Stomach (tissue), 9 donors: ENCODE results near the gene PGRMC1. TPM values are rescaled to one million over a fixed set of nuclear protein-coding genes. Genes with fewer than 3 reads are reported as not detected.
A peak's percentile ranks its signal among the peaks of the same experiment; 100 is the strongest.

Experiments used
- DNase-seq, 2 donors: peaks; one replicate each; pipeline versions ENCODE4 v3.0.0 to v3.0.0-alpha.2; 2013 to 2019
- H3K27ac ChIP-seq, 5 donors: fragments of 200-600 bp in 4 of 5; sonication (generic) in 4 of 5; one replicate each; pipeline ENCODE4 v1.5.1; 2013 to 2019; ENCODE audit warnings: mild to moderate bottlenecking in 1 of 5, moderate library complexity in 1 of 5
- H3K27me3 ChIP-seq, 3 donors: fragments of 200-600 bp; sonication (generic); one replicate each; pipeline ENCODE4 v1.5.1; 2017 to 2019; ENCODE audit warnings: mixed run types in 1 of 3
- H3K36me3 ChIP-seq, 4 donors: fragments of 200-600 bp; sonication (generic); 1 replicate in 3 of 4; 2 replicates in 1 of 4; pipeline ENCODE4 v1.5.1; 2016 to 2019
- H3K4me1 ChIP-seq, 4 donors: fragments of 200-600 bp; sonication (generic); one replicate each; pipeline ENCODE4 v1.5.1; 2016 to 2019
- H3K4me3 ChIP-seq, 4 donors: fragments of 200-600 bp; sonication (generic) in 3 of 4; one replicate each; pipeline ENCODE4 v1.5.1; 2016 to 2019; ENCODE audit warnings: mild to moderate bottlenecking in 1 of 4
- H3K9me3 ChIP-seq, 4 donors: fragments of 200-600 bp; sonication (generic); one replicate each; pipeline ENCODE4 v1.5.1; 2016 to 2019
- CTCF ChIP-seq, 7 experiments: fragments of 450-650 bp in 4 of 7; fragments of 200-600 bp in 3 of 7; sonication (generic) in 3 of 7; IDR thresholded peaks; one replicate each; pipeline ENCODE4 v1.5.1; 2016 to 2019; ENCODE audit warnings: antibody characterized with exemption in 7 of 7, control low read depth in 2 of 7, mild to moderate bottlenecking in 1 of 7
- EP300 ChIP-seq: sonication (generic); formaldehyde crosslinking; IDR thresholded peaks from one replicate; pipeline ENCODE4 v1.6.1; 2017; ENCODE audit warnings: antibody characterized with exemption
- POLR2A ChIP-seq, 4 donors: fragments of 450-650 bp; IDR thresholded peaks; one replicate each; pipeline ENCODE4 v1.6.1; 2016; ENCODE audit warnings: antibody characterized with exemption in 4 of 4, control low read depth in 2 of 4, mild to moderate bottlenecking in 1 of 4, moderate library complexity in 1 of 4
- POLR2AphosphoS5 ChIP-seq, 3 donors: sonication (generic); formaldehyde crosslinking; IDR thresholded peaks; one replicate each; pipeline ENCODE4 v1.6.1; 2016; ENCODE audit warnings: antibody characterized with exemption in 3 of 3
- WGBS, 5 donors: extraction: QIAGEN DNeasy Blood & Tissue Kit in 3 of 5; methylation state at CpG; one replicate each; pipeline versions ENCODE4 v1.1.5 to v1.1.7; 2013 to 2018; 5-methylcytosine and 5-hydroxymethylcytosine counted together
- intact Hi-C: fragments of 100-400 bp; cut with DNase I; formaldehyde crosslinking; loops from one replicate; pipeline ENCODE4 v1.15.1; 2023; ENCODE audit warnings: low total_unique reads
- polyA plus RNA-seq, 3 donors: library from polyadenylated mRNA; stranded (reverse); fragments of 200-250 nt; gene quantifications; one replicate each; pipeline ENCODE4 v1.2.3, GENCODE V29; 2013
- total RNA-seq, 5 donors: library from RNA; depleted of rRNA; stranded (reverse); fragments of >200 nt; gene quantifications; one replicate each; pipeline versions ENCODE4 v1.1.0 to v1.2.3, GENCODE V29; 2014 to 2016
- donor health status: healthy with polysubstance abuse.
- donor health status: Bipolar disorder and iron deficiency.
- donor health status: healthy.

PGRMC1 gene
- total and polyA plus RNA-seq, 8 donors: 9.8 to 198 (median 48.6) TPM

GRCh38 chrX:119189115-119189514 is 47.0 kb upstream of the PGRMC1 start:
- no peak overlapping the region for H3K27ac ChIP-seq

GRCh38 chrX:119189595-119189994 is 46.5 kb upstream of the PGRMC1 start:
- Histone ChIP-seq H3K27ac (peak overlapping the region in 3 of 5 donors; percentile 33 to 57 (median 48)), H3K9me3 (no peaks in the 10 kb centered on the region), H3K27me3 (no peaks in the 10 kb centered on the region), H3K4me3 (no peak overlapping the region), H3K4me1 (no peaks in the 10 kb centered on the region), H3K36me3 (no peaks in the 10 kb centered on the region)
- intact Hi-C loops: no loop called here
- TF ChIP-seq EP300 (no peak), CTCF (IDR thresholded peaks at IDR 0.05) (no peak), POLR2AphosphoS5 (IDR thresholded peaks at IDR 0.05) (no peak), POLR2A (IDR thresholded peaks at IDR 0.05) (no peak)
- DNase-seq: peak in 1 of 2 donors; percentile 68
- WGBS, 5 donors: 54 to 80% (median 63%) methylated on average over 1 to 4 of the region's 4 CpGs

More at GRCh38 chrX:119189115-119189514, 47.0 kb upstream of the PGRMC1 start:
- Histone ChIP-seq H3K4me1 (no peaks in the 10 kb centered on the region), H3K36me3 (no peaks in the 10 kb centered on the region), H3K4me3 (no peak overlapping the region), H3K9me3 (no peaks in the 10 kb centered on the region), H3K27me3 (no peaks in the 10 kb centered on the region)
- intact Hi-C loops: no loop called here
- 87 to 95% (median 93%) methylated on average over 3 of the region's 3 CpGs for WGBS, 5 donors
- DNase-seq: no peak
- TF ChIP-seq POLR2AphosphoS5 (IDR thresholded peaks at IDR 0.05): no peak
- TF ChIP-seq EP300: no peak
- no peak for TF ChIP-seq POLR2A (IDR thresholded peaks at IDR 0.05)
- no peak for TF ChIP-seq CTCF (IDR thresholded peaks at IDR 0.05)

DNA sequence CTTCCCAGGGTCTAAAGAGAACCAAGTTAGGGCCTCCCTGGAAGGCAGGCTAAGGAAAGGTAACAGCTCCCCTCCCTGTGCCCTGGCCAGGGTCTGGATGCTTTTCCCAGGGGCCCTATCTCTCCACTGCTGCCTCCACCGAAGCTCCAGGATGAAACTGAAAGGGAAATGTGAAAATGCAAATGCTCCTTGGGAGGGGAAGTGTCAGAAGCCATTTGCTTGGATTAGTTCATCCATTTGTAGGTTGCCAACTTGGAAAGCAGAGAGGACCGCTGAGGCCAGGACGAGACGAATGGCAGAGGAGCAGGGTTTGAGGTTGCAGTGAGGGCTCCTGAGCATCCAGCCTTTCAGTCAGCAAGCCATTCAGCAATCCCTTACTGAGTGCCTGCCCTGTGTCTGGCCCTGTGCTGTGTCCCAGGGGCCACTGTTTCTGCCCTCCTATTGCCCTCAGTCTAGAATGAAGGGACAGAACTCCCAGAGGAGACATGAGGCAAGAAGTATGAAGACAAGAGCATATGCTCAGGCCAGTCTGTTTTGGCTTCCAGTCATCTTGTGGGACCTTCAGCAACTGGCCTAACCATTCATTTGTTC is 45.9 kb upstream of the PGRMC1 start:
- Histone ChIP-seq H3K4me1 (no peaks in the 10 kb centered on the region), H3K27me3 (no peaks in the 10 kb centered on the region), H3K9me3 (no peaks in the 10 kb centered on the region), H3K36me3 (no peaks in the 10 kb centered on the region), H3K27ac (peak overlapping the region in 3 of 5 donors; percentile 33 to 57 (median 48)), H3K4me3 (no peak overlapping the region)
- no peak for TF ChIP-seq POLR2A (IDR thresholded peaks at IDR 0.05)
- no peak for TF ChIP-seq EP300
- TF ChIP-seq CTCF (IDR thresholded peaks at IDR 0.05): no peak
- TF ChIP-seq POLR2AphosphoS5 (IDR thresholded peaks at IDR 0.05): no peak
- DNase-seq: peak in 1 of 2 donors; percentile 48
- WGBS, 5 donors: 45 to 68% (median 59%) methylated on average over 4 of the region's 4 CpGs
- intact Hi-C loops: no loop called here

GRCh38 chrX:119190831-119191230 is 45.3 kb upstream of the PGRMC1 start:
- H3K4me1 ChIP-seq: no peaks in the 10 kb centered on the region
- no peaks in the 10 kb centered on the region for H3K36me3 ChIP-seq
- no peaks in the 10 kb centered on the region for H3K27me3 ChIP-seq
- no peaks in the 10 kb centered on the region for H3K9me3 ChIP-seq
- WGBS, 5 donors: 51 to 68% (median 53%) methylated on average over 8 of the region's 8 CpGs
- peak overlapping the region in 3 of 5 donors; percentile 33 to 57 (median 48) for H3K27ac ChIP-seq
- peak in 1 of 2 donors; percentile 78 for DNase-seq
- intact Hi-C loops: no loop called here
- no peak for TF ChIP-seq CTCF (IDR thresholded peaks at IDR 0.05)
- TF ChIP-seq POLR2AphosphoS5 (IDR thresholded peaks at IDR 0.05): no peak
- no peak for TF ChIP-seq POLR2A (IDR thresholded peaks at IDR 0.05)
- TF ChIP-seq EP300: no peak
- H3K4me3 ChIP-seq: no peak overlapping the region
